K562 (cell line): Measurements from ENCODE around the gene WDR20.

Source experiments
- EP300 ChIP-seq: IDR thresholded peaks from 2 replicates; pipeline ENCODE4 v1.6.1; 2012; ENCODE audit warnings: low read length, improper control_type of control experiment
- KAT7 ChIP-seq: sonication (generic); formaldehyde crosslinking; IDR thresholded peaks from 2 replicates; pipeline ENCODE4 v1.8.0; 2022; ENCODE audit warnings: missing genetic modification reagents, mild to moderate bottlenecking, borderline replicate concordance
- KDM5B ChIP-seq: fragments of 200-600 bp; sonication (generic); IDR thresholded peaks from 2 replicates; pipeline ENCODE4 v1.6.1; 2012; ENCODE audit warnings: low read depth, mild to moderate bottlenecking, moderate library complexity, low read length, control low read depth, inconsistent platforms; ENCODE audit not compliant: insufficient replicate concordance
- NFIC ChIP-seq: fragments of 450-650 bp; IDR thresholded peaks from 2 replicates; pipeline ENCODE4 v1.6.1; 2017; ENCODE audit warnings: mild to moderate bottlenecking, inconsistent platforms
- ZNF830 ChIP-seq: fragments of 250-450 bp; sonication (Bioruptor Pico); IDR thresholded peaks from 2 replicates; pipeline ENCODE4 v1.5.0; 2021; ENCODE audit warnings: mild to moderate bottlenecking
- TF ChIP-seq, protein P1 (sequence below): fragments of 250-450 bp; sonication (Bioruptor Pico); IDR thresholded peaks from 2 replicates; pipeline ENCODE4 v1.5.0; 2020; ENCODE audit warnings: mild to moderate bottlenecking, borderline replicate concordance
- TF ChIP-seq, protein P2 (sequence below): sonication (generic); formaldehyde crosslinking; IDR thresholded peaks from 2 replicates; pipeline ENCODE4 v1.8.1; 2023; ENCODE audit warnings: mild to moderate bottlenecking, missing genetic modification reagents

DNA sequence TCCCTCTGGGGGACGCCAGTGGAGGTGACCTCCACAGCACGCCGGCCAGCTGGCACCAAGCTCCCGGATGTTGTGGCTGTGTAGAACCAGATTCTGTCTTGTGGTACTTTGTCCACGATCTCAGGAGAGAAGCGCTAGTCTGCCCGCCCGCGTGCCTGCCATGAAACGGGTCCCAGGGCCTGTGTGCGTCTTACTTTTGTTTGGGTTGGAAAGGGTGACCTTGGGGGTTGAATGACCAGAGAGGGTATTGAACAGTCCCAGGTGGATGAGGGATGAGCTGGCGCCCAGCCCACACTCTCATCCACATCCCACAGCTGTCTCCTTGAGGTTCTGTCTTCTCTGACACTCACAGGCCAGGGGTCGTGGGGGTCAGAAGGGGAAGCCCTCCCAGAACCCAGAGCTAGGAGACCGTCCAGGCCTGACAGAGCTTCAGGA is 78.3 kb downstream of the WDR20 start:
- TF ChIP-seq NFIC = no peak
- TF ChIP-seq ZNF830 = no peak
- TF ChIP-seq KDM5B = no peak
- TF ChIP-seq, protein P1, sequence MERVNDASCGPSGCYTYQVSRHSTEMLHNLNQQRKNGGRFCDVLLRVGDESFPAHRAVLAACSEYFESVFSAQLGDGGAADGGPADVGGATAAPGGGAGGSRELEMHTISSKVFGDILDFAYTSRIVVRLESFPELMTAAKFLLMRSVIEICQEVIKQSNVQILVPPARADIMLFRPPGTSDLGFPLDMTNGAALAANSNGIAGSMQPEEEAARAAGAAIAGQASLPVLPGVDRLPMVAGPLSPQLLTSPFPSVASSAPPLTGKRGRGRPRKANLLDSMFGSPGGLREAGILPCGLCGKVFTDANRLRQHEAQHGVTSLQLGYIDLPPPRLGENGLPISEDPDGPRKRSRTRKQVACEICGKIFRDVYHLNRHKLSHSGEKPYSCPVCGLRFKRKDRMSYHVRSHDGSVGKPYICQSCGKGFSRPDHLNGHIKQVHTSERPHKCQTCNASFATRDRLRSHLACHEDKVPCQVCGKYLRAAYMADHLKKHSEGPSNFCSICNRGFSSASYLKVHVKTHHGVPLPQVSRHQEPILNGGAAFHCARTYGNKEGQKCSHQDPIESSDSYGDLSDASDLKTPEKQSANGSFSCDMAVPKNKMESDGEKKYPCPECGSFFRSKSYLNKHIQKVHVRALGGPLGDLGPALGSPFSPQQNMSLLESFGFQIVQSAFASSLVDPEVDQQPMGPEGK (CRISPR knock-in tag) = no peak
- TF ChIP-seq, protein P2, sequence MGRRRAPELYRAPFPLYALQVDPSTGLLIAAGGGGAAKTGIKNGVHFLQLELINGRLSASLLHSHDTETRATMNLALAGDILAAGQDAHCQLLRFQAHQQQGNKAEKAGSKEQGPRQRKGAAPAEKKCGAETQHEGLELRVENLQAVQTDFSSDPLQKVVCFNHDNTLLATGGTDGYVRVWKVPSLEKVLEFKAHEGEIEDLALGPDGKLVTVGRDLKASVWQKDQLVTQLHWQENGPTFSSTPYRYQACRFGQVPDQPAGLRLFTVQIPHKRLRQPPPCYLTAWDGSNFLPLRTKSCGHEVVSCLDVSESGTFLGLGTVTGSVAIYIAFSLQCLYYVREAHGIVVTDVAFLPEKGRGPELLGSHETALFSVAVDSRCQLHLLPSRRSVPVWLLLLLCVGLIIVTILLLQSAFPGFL (CRISPR knock-in tag) = no peak
- no peak for TF ChIP-seq EP300
- TF ChIP-seq KAT7 = no peak
